Cardiac fibroblast (primary cell): ENCODE measurements around the gene FAM131B.
"Not testable (repeated sequence)": the region's sequence is repeated elsewhere in the genome, so short reads cannot be mapped to it uniquely, and the experiment has no call there.

Experiments
- DNase-seq, 2 donors: peaks; one replicate each; pipeline versions ENCODE4 v3.0.0 to v3.0.0-alpha.2; 2010; ENCODE audit warnings: low read depth in 2 of 2
- H3K4me3 ChIP-seq, 2 donors: replicated peaks in 1 of 2; 1 replicate in 1 of 2; 2 replicates in 1 of 2; pipeline ENCODE4 v1.5.1; 2011; ENCODE audit warnings: low read depth in 2 of 2, low read length in 2 of 2, mild to moderate bottlenecking in 2 of 2, moderate library complexity in 1 of 2
- TF ChIP-seq, protein P1 (sequence below): IDR thresholded peaks from one replicate; pipeline ENCODE4 v1.5.1; 2011; ENCODE audit warnings: low read depth, mild to moderate bottlenecking, low read length, inconsistent platforms

Gene FAM131B

DNA sequence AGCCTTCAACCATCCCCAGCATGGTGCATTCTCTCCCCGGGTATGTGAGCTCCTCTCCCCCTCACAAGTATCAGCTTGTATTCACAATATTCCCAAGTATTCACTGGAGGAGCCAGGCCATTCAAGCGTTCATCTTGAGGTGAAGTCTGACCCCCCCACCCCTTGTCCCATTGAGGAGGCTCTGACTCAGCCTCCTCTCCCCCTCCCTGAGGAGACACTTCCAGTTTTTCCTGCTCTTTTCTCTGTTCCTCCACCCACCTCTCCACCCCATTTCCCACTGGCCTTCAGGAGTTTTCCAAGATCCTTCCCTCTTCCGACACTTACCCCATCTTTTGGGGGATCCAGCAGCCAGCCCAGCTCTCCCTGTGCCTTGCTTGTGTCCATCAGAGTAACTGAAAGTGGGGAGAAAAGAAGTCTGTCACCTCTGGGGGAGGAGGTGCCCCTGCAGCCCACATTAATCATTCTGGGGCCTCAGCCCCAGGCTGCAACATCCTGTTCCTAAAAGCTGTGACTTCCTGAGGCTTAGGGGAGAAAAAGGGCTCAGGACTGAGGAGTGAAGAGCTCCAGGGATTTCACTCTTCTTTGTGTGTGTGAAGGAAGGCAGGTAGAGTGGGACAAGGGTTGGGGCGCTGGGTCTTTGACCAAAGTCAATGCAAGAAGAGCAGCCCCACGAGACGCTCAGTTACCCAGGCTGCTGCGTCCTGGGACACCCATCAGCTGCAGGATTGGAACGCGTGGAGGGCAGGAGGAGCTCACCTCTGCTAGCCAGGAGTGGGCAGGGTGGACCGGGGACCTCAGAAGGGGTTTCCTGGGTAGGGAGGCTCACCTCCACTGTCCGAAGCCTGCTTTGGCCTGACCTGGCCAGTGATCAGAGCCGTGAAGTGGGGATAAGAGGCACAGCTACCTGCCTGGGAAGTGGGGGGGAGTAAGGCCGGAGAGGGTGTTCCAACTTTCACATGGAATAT lies 45.1 kb upstream of the FAM131B start:
- TF ChIP-seq, protein P1, sequence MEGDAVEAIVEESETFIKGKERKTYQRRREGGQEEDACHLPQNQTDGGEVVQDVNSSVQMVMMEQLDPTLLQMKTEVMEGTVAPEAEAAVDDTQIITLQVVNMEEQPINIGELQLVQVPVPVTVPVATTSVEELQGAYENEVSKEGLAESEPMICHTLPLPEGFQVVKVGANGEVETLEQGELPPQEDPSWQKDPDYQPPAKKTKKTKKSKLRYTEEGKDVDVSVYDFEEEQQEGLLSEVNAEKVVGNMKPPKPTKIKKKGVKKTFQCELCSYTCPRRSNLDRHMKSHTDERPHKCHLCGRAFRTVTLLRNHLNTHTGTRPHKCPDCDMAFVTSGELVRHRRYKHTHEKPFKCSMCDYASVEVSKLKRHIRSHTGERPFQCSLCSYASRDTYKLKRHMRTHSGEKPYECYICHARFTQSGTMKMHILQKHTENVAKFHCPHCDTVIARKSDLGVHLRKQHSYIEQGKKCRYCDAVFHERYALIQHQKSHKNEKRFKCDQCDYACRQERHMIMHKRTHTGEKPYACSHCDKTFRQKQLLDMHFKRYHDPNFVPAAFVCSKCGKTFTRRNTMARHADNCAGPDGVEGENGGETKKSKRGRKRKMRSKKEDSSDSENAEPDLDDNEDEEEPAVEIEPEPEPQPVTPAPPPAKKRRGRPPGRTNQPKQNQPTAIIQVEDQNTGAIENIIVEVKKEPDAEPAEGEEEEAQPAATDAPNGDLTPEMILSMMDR, result no peak
- H3K4me3 ChIP-seq, result no peak overlapping the region
- DNase-seq, result no peak

DNA sequence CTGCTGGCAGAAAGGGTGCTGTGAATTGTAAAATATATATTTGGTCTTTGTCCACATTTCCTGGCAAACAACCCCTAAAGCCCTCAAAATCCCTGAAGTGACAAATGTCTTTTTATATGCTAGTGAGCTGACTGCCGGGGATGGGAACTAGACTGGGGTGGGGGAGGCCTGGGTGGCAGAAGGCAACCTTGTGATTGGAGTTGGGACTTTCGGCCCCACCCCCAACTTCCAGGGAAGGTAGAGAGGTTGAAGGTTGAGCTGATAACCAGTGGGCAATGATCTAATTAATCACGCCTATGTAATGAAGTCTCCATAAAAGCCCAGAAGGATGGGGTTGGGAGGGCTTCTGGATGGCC lies 43.5 kb upstream of the FAM131B start:
- DNase-seq, result no peak
- TF ChIP-seq, protein P1, result no peak

DNA sequence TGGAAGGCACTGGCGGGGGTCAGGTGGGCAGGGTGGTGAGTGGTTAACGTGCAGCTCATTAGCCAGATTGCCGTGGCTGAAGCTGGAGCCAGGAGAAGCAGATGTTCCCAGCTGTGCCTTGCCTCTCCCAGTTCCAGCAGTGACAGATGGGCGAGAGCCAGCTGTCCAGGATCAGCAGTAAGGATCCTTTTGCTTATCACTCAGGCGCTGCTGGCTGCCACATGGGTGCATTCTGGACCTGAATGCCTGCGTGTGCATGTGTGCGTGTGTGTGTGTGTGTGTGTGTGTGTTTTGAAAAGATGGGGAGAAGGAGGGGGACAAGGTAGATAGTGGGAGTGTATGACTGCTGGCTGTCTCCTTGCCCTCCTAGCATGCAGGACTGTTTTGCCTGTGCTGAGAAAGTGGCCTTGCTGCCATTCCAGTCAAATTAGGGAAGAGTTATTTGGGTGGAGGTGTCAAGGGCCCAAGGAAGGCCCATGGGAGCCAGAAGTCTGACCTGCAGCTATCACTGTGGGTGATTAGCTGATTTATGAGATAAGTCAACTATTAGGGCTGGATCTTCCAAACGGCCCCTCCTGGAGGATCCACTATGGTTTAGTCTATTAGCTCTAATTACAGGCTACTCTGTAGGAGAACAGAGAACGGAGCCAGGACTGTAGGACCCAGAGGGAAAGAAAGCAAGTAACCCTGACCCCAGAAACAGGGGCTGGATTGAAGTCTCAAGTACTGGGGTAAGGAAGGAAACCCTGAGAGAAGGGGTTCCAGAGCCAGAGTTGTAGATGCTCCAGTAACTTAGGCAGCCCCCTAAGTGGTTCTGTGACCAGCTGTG lies 42.9 kb upstream of the FAM131B start:
- H3K4me3 ChIP-seq, result no peak overlapping the region
- DNase-seq, result no peak
- TF ChIP-seq, protein P1, result no peak

More for the DNA sequence above, 43.5 kb upstream of the FAM131B start:
- H3K4me3 ChIP-seq, result no peak overlapping the region

DNA sequence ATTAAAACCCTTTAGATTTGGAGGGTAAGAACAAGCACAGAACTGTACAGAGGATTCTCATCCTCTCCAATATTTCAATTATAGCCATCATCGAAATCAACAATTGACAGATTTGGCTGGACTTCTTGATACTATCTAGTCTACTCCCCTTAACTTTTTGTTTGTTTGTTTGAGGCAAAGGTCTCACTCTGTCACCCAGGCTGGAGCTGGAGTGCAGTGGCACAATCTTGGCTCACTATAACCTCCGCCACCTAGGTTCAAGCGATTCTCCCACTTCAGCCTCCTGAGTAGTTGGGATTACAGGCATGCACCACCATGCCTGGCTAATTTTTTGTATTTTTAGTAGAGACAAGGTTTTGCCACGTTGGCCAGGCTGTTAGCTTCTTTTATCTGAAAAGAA lies 39.7 kb upstream of the FAM131B start:
- DNase-seq, H3K4me3 ChIP-seq: not testable (repeated sequence)

DNA sequence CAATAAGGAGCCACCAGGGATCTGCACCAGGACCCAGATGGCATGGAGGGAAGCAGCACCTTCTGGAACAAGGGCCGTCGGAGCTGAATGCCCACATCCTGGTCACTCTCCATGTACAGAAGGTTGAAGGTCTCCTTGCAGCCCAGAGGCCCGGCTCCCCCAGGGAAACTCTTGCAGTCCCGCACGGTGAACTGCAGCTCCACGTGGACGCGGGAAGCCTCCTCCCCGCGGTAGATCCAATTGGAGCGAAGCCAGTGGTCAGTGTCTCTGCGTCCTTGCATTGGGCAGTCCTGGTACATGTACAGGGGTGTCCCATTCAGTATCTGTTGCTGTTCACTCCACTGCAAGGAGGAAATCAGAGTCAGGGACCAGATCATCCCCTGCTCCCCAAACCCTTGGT lies 38.8 kb upstream of the FAM131B start:
- no peak overlapping the region for H3K4me3 ChIP-seq
- TF ChIP-seq, protein P1, result no peak
- no peak for DNase-seq

DNA sequence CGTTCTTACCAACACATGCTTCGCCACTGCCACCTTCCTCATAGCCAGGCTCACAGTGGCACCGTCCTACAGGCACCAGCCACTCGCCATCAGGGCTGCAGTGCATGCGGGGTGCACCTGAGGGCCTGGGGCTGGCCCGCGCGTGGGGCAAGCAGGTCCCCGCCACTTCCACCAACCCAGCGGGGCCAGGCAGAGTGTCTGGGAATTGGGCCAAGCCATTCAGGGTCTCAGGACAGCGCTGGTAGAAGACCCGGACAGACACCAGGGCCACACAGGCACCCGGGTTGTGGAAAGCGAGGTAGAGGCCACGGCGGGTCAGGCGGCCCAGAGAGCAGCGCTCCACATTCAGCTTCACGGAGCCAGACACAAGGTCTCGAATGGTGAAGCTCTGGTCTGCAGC lies 37.1 kb upstream of the FAM131B start:
- TF ChIP-seq, protein P1, result no peak
- H3K4me3 ChIP-seq, result no peak overlapping the region
- DNase-seq, result no peak

DNA sequence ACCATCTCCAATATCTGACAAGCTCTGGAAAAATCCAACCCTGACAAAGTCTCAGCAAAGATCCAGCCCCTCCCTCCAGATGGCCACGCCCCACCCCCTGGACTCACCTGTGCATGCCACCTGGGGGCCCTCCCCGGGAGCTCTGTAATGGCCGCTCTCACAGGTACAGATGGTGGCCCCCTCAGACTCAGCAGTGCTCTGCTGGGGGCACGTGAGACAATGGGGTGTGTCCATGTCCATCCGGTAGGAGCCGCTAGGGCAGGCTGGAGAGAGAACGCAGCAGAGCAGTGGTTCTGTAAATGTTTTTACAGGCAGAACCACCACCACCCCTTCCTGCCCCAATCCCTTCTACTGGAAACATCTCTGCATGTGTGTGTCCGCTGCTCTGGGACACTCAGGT lies 36.6 kb upstream of the FAM131B start:
- DNase-seq, result no peak
- TF ChIP-seq, protein P1, result no peak
- H3K4me3 ChIP-seq, result no peak overlapping the region
